HL-60/S4 treated with phorbol 12-myristate 13-acetate at 8.2 ng/mL for 4 days and 3 days (cell line): ENCODE results near the gene SLC8A3.

ENCODE experiments used
- in situ Hi-C: fragments of 300-500 bp; cut with MboI; formaldehyde crosslinking; loops from 2 replicates; pipeline ENCODE4 v1.15.0; 2022; ENCODE audit warnings: low sequenced_read_pairs

SLC8A3 gene

GRCh38 chr14:70073924-70074566 lies 114.7 kb downstream of the SLC8A3 start:
- in situ Hi-C loops: no loop called here

GRCh38 chr14:70069186-70069585 lies 119.6 kb downstream of the SLC8A3 start:
- in situ Hi-C loops: no loop called here

- in situ Hi-C loops: no loop called here
Observed at GRCh38 chr14:70067810-70068209, 120.9 kb downstream of the SLC8A3 start.

GRCh38 chr14:70064136-70064865 lies 124.5 kb downstream of the SLC8A3 start:
- in situ Hi-C loops: no loop called here

GRCh38 chr14:70061108-70061507 lies 127.6 kb downstream of the SLC8A3 start:
- in situ Hi-C loops: no loop called here

GRCh38 chr14:70059545-70059944 lies 129.2 kb downstream of the SLC8A3 start:
- in situ Hi-C loops: no loop called here

GRCh38 chr14:70057519-70058136 lies 131.1 kb downstream of the SLC8A3 start:
- in situ Hi-C loops: no loop called here

- in situ Hi-C loops: no loop called here
Observed at GRCh38 chr14:70052990-70053389, 135.8 kb downstream of the SLC8A3 start.

- in situ Hi-C loops: no loop called here
Observed at GRCh38 chr14:70050136-70050535, 138.6 kb downstream of the SLC8A3 start.

GRCh38 chr14:70049605-70050004 lies 139.1 kb downstream of the SLC8A3 start:
- in situ Hi-C loops: no loop called here

- in situ Hi-C loops: no loop called here
Observed at GRCh38 chr14:70048313-70048654, 140.5 kb downstream of the SLC8A3 start.

- in situ Hi-C loops: no loop called here
Observed at GRCh38 chr14:70047598-70048312, 141.0 kb downstream of the SLC8A3 start.

GRCh38 chr14:70045844-70046535 lies 142.8 kb downstream of the SLC8A3 start:
- in situ Hi-C loops: no loop called here

GRCh38 chr14:70045310-70045709 lies 143.4 kb downstream of the SLC8A3 start:
- in situ Hi-C loops: no loop called here

- in situ Hi-C loops: no loop called here
Observed at GRCh38 chr14:70043001-70043400, 145.8 kb downstream of the SLC8A3 start.

- in situ Hi-C loops: no loop called here
Observed at GRCh38 chr14:70036665-70037064, 152.1 kb downstream of the SLC8A3 start.

- in situ Hi-C loops: no loop called here
Observed at GRCh38 chr14:70034257-70034656, 154.5 kb downstream of the SLC8A3 start.

GRCh38 chr14:70033561-70033960 lies 155.2 kb downstream of the SLC8A3 start:
- in situ Hi-C loops: no loop called here

- in situ Hi-C loops: no loop called here
Observed at GRCh38 chr14:70033116-70033515, 155.6 kb downstream of the SLC8A3 start.

- in situ Hi-C loops: no loop called here
Observed at GRCh38 chr14:70032447-70032846, 156.3 kb downstream of the SLC8A3 start.

- in situ Hi-C loops: no loop called here
Observed at GRCh38 chr14:70032016-70032415, 156.7 kb downstream of the SLC8A3 start.
